Esophagus (tissue), 2 donors: ENCODE measurements around the gene POLR3G. TPM values are rescaled to one million over a fixed set of nuclear protein-coding genes. Genes with fewer than 3 reads are reported as not detected.

Source experiments
- H3K27ac ChIP-seq, 2 donors: one replicate each; pipeline ENCODE4 v1.5.1; 2013; ENCODE audit warnings: low read depth in 2 of 2, mild to moderate bottlenecking in 2 of 2, inconsistent platforms in 1 of 2, low read length in 1 of 2, moderate library complexity in 1 of 2
- H3K27me3 ChIP-seq, 2 donors: one replicate each; pipeline ENCODE4 v1.6.1; 2013; ENCODE audit warnings: low read length in 2 of 2, control low read depth in 1 of 2, mild to moderate bottlenecking in 1 of 2; ENCODE audit not compliant: insufficient read depth in 2 of 2, control insufficient read depth in 1 of 2
- H3K36me3 ChIP-seq, 2 donors: one replicate each; pipeline ENCODE4 v1.6.1; 2013; ENCODE audit warnings: low read length in 1 of 2; ENCODE audit not compliant: control insufficient read depth in 2 of 2, insufficient read depth in 2 of 2
- H3K4me1 ChIP-seq, 2 donors: one replicate each; pipeline ENCODE4 v1.6.1; 2013; ENCODE audit warnings: low read length in 1 of 2; ENCODE audit not compliant: control insufficient read depth in 2 of 2, insufficient read depth in 2 of 2
- H3K4me3 ChIP-seq, 2 donors: one replicate each; pipeline ENCODE4 v1.5.1; 2013; ENCODE audit warnings: low read length in 2 of 2, mild to moderate bottlenecking in 2 of 2, low read depth in 1 of 2, moderate library complexity in 1 of 2
- H3K9me3 ChIP-seq, 2 donors: one replicate each; pipeline ENCODE4 v1.6.1; 2013; ENCODE audit warnings: mild to moderate bottlenecking in 2 of 2, low read depth in 1 of 2, low read length in 1 of 2, moderate library complexity in 1 of 2; ENCODE audit not compliant: control insufficient read depth in 2 of 2, insufficient read depth in 1 of 2
- WGBS, 2 donors: extraction: QIAGEN DNeasy Blood & Tissue Kit; methylation state at CpG; one replicate each; pipeline ENCODE4 v1.1.7; 2013; 5-methylcytosine and 5-hydroxymethylcytosine counted together
- polyA plus RNA-seq, 2 donors: library from polyadenylated mRNA; stranded (reverse); fragments of 200-250 nt; gene quantifications; one replicate each; pipeline ENCODE4 v1.2.3, GENCODE V29; 2013
- donor health status: healthy with polysubstance abuse.
- donor health status: Bipolar disorder and iron deficiency.

The POLR3G gene
- polyA plus RNA-seq, 2 donors: 1.9 to 3.4 TPM

- peak within 1 kb of the TSS; percentile 30 to 45 for H3K4me3 ChIP-seq
- peaks cover 2 to 3% of the 10 kb centered on the region in 2 donors for H3K9me3 ChIP-seq
- H3K4me1 ChIP-seq: peaks cover 0 to 8% of the 10 kb centered on the region in 2 donors
- no peaks in the 10 kb centered on the region for H3K36me3 ChIP-seq
- H3K27ac ChIP-seq: no peak within 1 kb of the TSS
- peaks cover 3 to 16% of the 10 kb centered on the region in 2 donors for H3K27me3 ChIP-seq
- 1 to 2% methylated on average over 60 of the region's 60 CpGs for WGBS, 2 donors
Measured at GRCh38 chr5:90558344-90559192, 83.9 kb downstream of the POLR3G start, which contains the start of gene ADGRV1. Gene ADGRV1 (plus strand): TSS chr5:90558797. CDS start chr5:90558896, 99 bp downstream.

- no peak overlapping the region for H3K4me3 ChIP-seq
- 39 to 63% methylated on average over 2 of the region's 2 CpGs for WGBS, 2 donors
- H3K4me1 ChIP-seq: peaks cover 0 to 8% of the 10 kb centered on the region in 2 donors
- peaks cover 2 to 3% of the 10 kb centered on the region in 2 donors for H3K9me3 ChIP-seq
- no peaks in the 10 kb centered on the region for H3K36me3 ChIP-seq
- H3K27ac ChIP-seq: no peak overlapping the region
- peaks cover 3 to 16% of the 10 kb centered on the region in 2 donors for H3K27me3 ChIP-seq
Measured at GRCh38 chr5:90560771-90561170, 86.1 kb downstream of the POLR3G start.

- 47 to 63% methylated on average over 1 of the region's 1 CpG for WGBS, 2 donors
- no peak overlapping the region for H3K27ac ChIP-seq
- peaks cover 3 to 11% of the 10 kb centered on the region in 2 donors for H3K27me3 ChIP-seq
Measured at GRCh38 chr5:90561766-90562165, 87.1 kb downstream of the POLR3G start.

GRCh38 chr5:90562341-90562740 is 87.7 kb downstream of the POLR3G start:
- Histone ChIP-seq H3K36me3 (no peaks in the 10 kb centered on the region), H3K9me3 (peaks cover 2 to 3% of the 10 kb centered on the region in 2 donors), H3K4me1 (peaks cover 0 to 8% of the 10 kb centered on the region in 2 donors), H3K4me3 (no peak overlapping the region), H3K27me3 (peaks cover 3 to 11% of the 10 kb centered on the region in 2 donors), H3K27ac (no peak overlapping the region)
- 63 to 69% methylated on average over 5 of the region's 5 CpGs for WGBS, 2 donors

More at GRCh38 chr5:90561766-90562165, 87.1 kb downstream of the POLR3G start:
- H3K36me3 ChIP-seq: no peaks in the 10 kb centered on the region
- H3K4me1 ChIP-seq: peaks cover 0 to 8% of the 10 kb centered on the region in 2 donors
- no peak overlapping the region for H3K4me3 ChIP-seq
- H3K9me3 ChIP-seq: peaks cover 2 to 3% of the 10 kb centered on the region in 2 donors

- peaks cover 0 to 11% of the 10 kb centered on the region in 2 donors for H3K27me3 ChIP-seq
- peaks cover 2 to 3% of the 10 kb centered on the region in 2 donors for H3K9me3 ChIP-seq
- no peak overlapping the region for H3K27ac ChIP-seq
- 40 to 41% methylated on average over 1 of the region's 1 CpG for WGBS, 2 donors
- no peak overlapping the region for H3K4me3 ChIP-seq
- peaks cover 0 to 8% of the 10 kb centered on the region in 2 donors for H3K4me1 ChIP-seq
- no peaks in the 10 kb centered on the region for H3K36me3 ChIP-seq
Measured at GRCh38 chr5:90563108-90563507, 88.4 kb downstream of the POLR3G start.

Other genes with a start within 250 kb of the POLR3G start
- 10 to 100 TPM; 19.8 to 21.0 TPM for gene CETN3, start 65.1 kb upstream of the POLR3G start, polyA plus RNA-seq
- 1 to 10 TPM; 1.5 to 2.6 TPM for gene MBLAC2, start 93 bp upstream of the POLR3G start, polyA plus RNA-seq
- gene LYSMD3, start 54.7 kb downstream of the POLR3G start, polyA plus RNA-seq: 1 to 10 TPM; 4.0 to 4.9 TPM
- 1 to 10 TPM in 1 of 2 donors, under 1 TPM in 1; 0.82 to 1.6 TPM for gene ADGRV1, start 83.9 kb downstream of the POLR3G start, polyA plus RNA-seq